IMR-90 (cell line): Measurements from ENCODE around the gene TTC19. TPM values are rescaled to one million over a fixed set of nuclear protein-coding genes. Genes with fewer than 3 reads are reported as not detected.

ENCODE experiments used
- ATAC-seq: fragments of 200-7000 bp; cut with Tn5 transposase; 2 replicates; pipeline ENCODE4 v1.9.1; 2020; ENCODE audit warnings: low read depth, mild to moderate bottlenecking, moderate library complexity
- BruUV-seq: library from RNA; stranded (reverse); fragments of 400-500 nt; replicated peaks from 2 replicates; lab custom pipeline; 2021; lab: Mats Ljungman, UMichigan
- CTCF ChIA-PET: fragments of 300-600 bp; formaldehyde crosslinking; extraction: SDS; loops from one replicate; lab custom pipeline; 2021; ENCODE audit warnings: antibody characterized with exemption; lab: Yijun Ruan, JAX
- POLR2A ChIA-PET: fragments of 300-600 bp; sonication (Branson Sonifier 250); formaldehyde crosslinking; loops from one replicate; lab custom pipeline; 2022; ENCODE audit warnings: antibody characterized with exemption; ENCODE audit not compliant: unreplicated experiment; lab: Charles Lee
- DNase-seq: peaks from one replicate; pipeline ENCODE4 v3.0.0; 2013
- H2AFZ ChIP-seq: replicated peaks from 2 replicates; pipeline ENCODE3; 2013; ENCODE audit warnings: low read length, mild to moderate bottlenecking; ENCODE audit not compliant: poor library complexity
- H2AK5ac ChIP-seq: 2 replicates; pipeline ENCODE4 v1.6.1; 2013; ENCODE audit warnings: low read depth, low read length, inconsistent platforms
- H2AK9ac ChIP-seq: replicated peaks from 2 replicates; pipeline ENCODE3; 2013; ENCODE audit warnings: mild to moderate bottlenecking, low read depth, low read length, moderate library complexity; ENCODE audit not compliant: poor library complexity
- H2BK120ac ChIP-seq: 2 replicates; pipeline ENCODE4 v1.6.1; 2013; ENCODE audit warnings: low read depth, low read length, inconsistent platforms
- H2BK15ac ChIP-seq: 3 replicates; pipeline ENCODE4 v1.6.1; 2013; ENCODE audit warnings: low read depth, low read length, inconsistent platforms
- H2BK20ac ChIP-seq: 2 replicates; pipeline ENCODE4 v1.6.1; 2013; ENCODE audit warnings: low read depth, mild to moderate bottlenecking, inconsistent platforms, low read length, moderate library complexity
- H2BK5ac ChIP-seq: 2 replicates; pipeline ENCODE4 v1.6.1; 2013; ENCODE audit warnings: mild to moderate bottlenecking, low read depth, low read length, inconsistent platforms; ENCODE audit not compliant: poor library complexity, severe bottlenecking
- H3K14ac ChIP-seq: replicated peaks from 2 replicates; pipeline ENCODE4 v1.6.1; 2013; ENCODE audit warnings: low read depth, low read length, inconsistent platforms
- H3K18ac ChIP-seq: 2 replicates; pipeline ENCODE4 v1.6.1; 2013; ENCODE audit warnings: low read depth, low read length, control low read depth
- H3K23ac ChIP-seq: 2 replicates; pipeline ENCODE4 v1.6.1; 2013; ENCODE audit warnings: low read depth, low read length, inconsistent platforms
- H3K27ac ChIP-seq: 2 replicates; pipeline ENCODE4 v1.5.1; 2013; ENCODE audit warnings: mild to moderate bottlenecking, control low read depth, low read length; ENCODE audit not compliant: insufficient read depth
- H3K27me3 ChIP-seq: 2 replicates; pipeline ENCODE4 v1.6.1; 2013; ENCODE audit warnings: low read length; ENCODE audit not compliant: control insufficient read depth, insufficient read depth
- H3K36me3 ChIP-seq: 2 replicates; pipeline ENCODE4 v1.6.1; 2013; ENCODE audit warnings: low read length, mixed read lengths; ENCODE audit not compliant: control insufficient read depth, insufficient read depth
- H3K4ac ChIP-seq: 2 replicates; pipeline ENCODE4 v1.6.1; 2013; ENCODE audit warnings: low read depth, low read length, inconsistent platforms
- H3K4me1 ChIP-seq: 2 replicates; pipeline ENCODE4 v1.6.1; 2013; ENCODE audit warnings: low read length, mixed read lengths; ENCODE audit not compliant: control insufficient read depth, insufficient read depth
- H3K4me2 ChIP-seq: 2 replicates; pipeline ENCODE4 v1.6.1; 2013; ENCODE audit warnings: low read depth, mild to moderate bottlenecking, control low read depth, low read length, moderate library complexity
- H3K4me3 ChIP-seq: 2 replicates; pipeline ENCODE4 v1.5.1; 2013; ENCODE audit warnings: low read depth, mild to moderate bottlenecking, control low read depth, low read length, moderate library complexity; ENCODE audit not compliant: insufficient read depth
- H3K56ac ChIP-seq: 2 replicates; pipeline ENCODE4 v1.6.1; 2013; ENCODE audit warnings: low read length, inconsistent platforms; ENCODE audit not compliant: insufficient read depth; ENCODE audit errors: extremely low read depth
- H3K79me1 ChIP-seq, 2 experiments: 2 replicates each; pipeline ENCODE4 v1.6.1; 2013; ENCODE audit warnings: low read length in 2 of 2, inconsistent platforms in 1 of 2, low read depth in 1 of 2
- H3K9ac ChIP-seq: 2 replicates; pipeline ENCODE4 v1.6.1; 2013; ENCODE audit warnings: low read depth, low read length, control low read depth
- H3K9me1 ChIP-seq: 2 replicates; pipeline ENCODE4 v1.6.1; 2013; ENCODE audit warnings: low read length, inconsistent platforms; ENCODE audit not compliant: insufficient read depth
- H3K9me3 ChIP-seq: 2 replicates; pipeline ENCODE4 v1.6.1; 2013; ENCODE audit warnings: low read length; ENCODE audit not compliant: control insufficient read depth, insufficient read depth
- H4K20me1 ChIP-seq: 2 replicates; pipeline ENCODE4 v1.6.1; 2013; ENCODE audit warnings: low read length, inconsistent platforms; ENCODE audit not compliant: insufficient read depth
- H4K5ac ChIP-seq: 2 replicates; pipeline ENCODE4 v1.6.1; 2013; ENCODE audit warnings: mild to moderate bottlenecking, low read depth, low read length, control low read depth
- H4K8ac ChIP-seq, 2 experiments: 2 replicates each; pipeline ENCODE4 v1.6.1; 2013; ENCODE audit warnings: low read depth in 2 of 2, low read length in 2 of 2, control low read depth in 1 of 2, inconsistent platforms in 1 of 2
- H4K91ac ChIP-seq: 2 replicates; pipeline ENCODE4 v1.6.1; 2013; ENCODE audit warnings: low read depth, low read length, inconsistent platforms; ENCODE audit not compliant: insufficient read depth
- BHLHE40 ChIP-seq: fragments of 150-350 bp; IDR thresholded peaks from 2 replicates; pipeline ENCODE4 v1.6.1; 2016; ENCODE audit warnings: mild to moderate bottlenecking, low read depth, low read length
- CEBPB ChIP-seq: IDR thresholded peaks from 2 replicates; pipeline ENCODE4 v1.6.1; 2012; ENCODE audit warnings: low read depth, low read length, improper control_type of control experiment
- CHD1 ChIP-seq: IDR thresholded peaks from 2 replicates; pipeline ENCODE4 v1.6.1; 2012; ENCODE audit warnings: low read depth, low read length, improper control_type of control experiment
- FOS ChIP-seq: fragments of 150-350 bp; IDR thresholded peaks from 2 replicates; pipeline ENCODE4 v1.6.1; 2016; ENCODE audit warnings: low read depth, low read length
- MAZ ChIP-seq: IDR thresholded peaks from 2 replicates; pipeline ENCODE4 v1.6.1; 2012; ENCODE audit warnings: low read depth, mild to moderate bottlenecking, low read length, improper control_type of control experiment, moderate library complexity, borderline replicate concordance
- MXI1 ChIP-seq: IDR thresholded peaks from 2 replicates; pipeline ENCODE4 v1.6.1; 2012; ENCODE audit warnings: low read depth, mild to moderate bottlenecking, low read length, moderate library complexity, borderline replicate concordance
- NFE2L2 ChIP-seq: fragments of 150-350 bp; IDR thresholded peaks from 2 replicates; pipeline ENCODE4 v1.6.1; 2016; ENCODE audit warnings: low read depth, mild to moderate bottlenecking, low read length
- POLR2A ChIP-seq: IDR thresholded peaks from 2 replicates; pipeline ENCODE4 v1.6.1; 2012; ENCODE audit warnings: mild to moderate bottlenecking, low read depth, low read length
- RAD21 ChIP-seq: IDR thresholded peaks from 2 replicates; pipeline ENCODE4 v1.6.1; 2012; ENCODE audit warnings: low read length, improper control_type of control experiment
- RCOR1 ChIP-seq: IDR thresholded peaks from 2 replicates; pipeline ENCODE4 v1.6.1; 2012; ENCODE audit warnings: mild to moderate bottlenecking, low read length, improper control_type of control experiment; ENCODE audit not compliant: insufficient replicate concordance
- SMC3 ChIP-seq: fragments of 150-350 bp; IDR thresholded peaks from 2 replicates; pipeline ENCODE4 v1.6.1; 2016; ENCODE audit warnings: low read depth, mild to moderate bottlenecking, antibody characterized with exemption, low read length, moderate library complexity
- WGBS, 2 experiments: methylation state at CpG; one replicate each; pipeline versions ENCODE4 v1.1.5 to v1.1.7; 2013; ENCODE audit warnings: missing lambda C conversion rate in 2 of 2; ENCODE audit not compliant: insufficient read length in 1 of 2; ENCODE audit errors: extremely low coverage in 2 of 2; 5-methylcytosine and 5-hydroxymethylcytosine counted together
- dilution Hi-C: fragments of 300-500 bp; cut with HindIII; formaldehyde crosslinking; loops from one replicate; pipeline ENCODE4 v1.14.3; 2018; ENCODE audit warnings: low sequenced_read_pairs; ENCODE audit not compliant: unreplicated experiment
- in situ Hi-C: fragments of 300-500 bp; cut with MboI; formaldehyde crosslinking; loops from 3 replicates; pipeline ENCODE4 v1.14.3; 2019; ENCODE audit warnings: low sequenced_read_pairs, inconsistent platforms, mixed read lengths
- intact Hi-C: fragments of 100-400 bp; cut with micrococcal nuclease; formaldehyde crosslinking; loops from 2 replicates; pipeline ENCODE4 v1.10.0; 2022
- polyA plus RNA-seq, 3 experiments: library from polyadenylated mRNA; depleted of rRNA; stranded (reverse); fragments of >200 nt; gene quantifications; 2 replicates each; pipeline ENCODE4 v1.2.3, GENCODE V29; 2012; ENCODE audit warnings: low replicate concordance in 1 of 3
- total RNA-seq: library from RNA; depleted of rRNA; stranded (reverse); fragments of >200 nt; gene quantifications from 2 replicates; pipeline ENCODE4 v1.2.3, GENCODE V29; 2012
- TF ChIP-seq, protein P1 (sequence below): conservative IDR thresholded peaks from 2 replicates; pipeline ENCODE4 v1.5.1; 2012; ENCODE audit warnings: mild to moderate bottlenecking, low read depth, low read length, improper control_type of control experiment
- TF ChIP-seq, protein P2 (sequence below): fragments of 150-350 bp; IDR thresholded peaks from 2 replicates; pipeline ENCODE4 v1.6.1; 2017; ENCODE audit warnings: mild to moderate bottlenecking, antibody characterized with exemption, low read length, low read depth
- TF ChIP-seq, protein P3 (sequence below): fragments of 150-350 bp; IDR thresholded peaks from 2 replicates; pipeline ENCODE4 v1.6.1; 2016; ENCODE audit warnings: low read depth, mild to moderate bottlenecking, low read length, moderate library complexity, borderline replicate concordance

TTC19 gene
- total and polyA plus RNA-seq, 2 of the 4 experiments (the other 2 are of a cell fraction), result 8.3 to 12.9 TPM

DNA sequence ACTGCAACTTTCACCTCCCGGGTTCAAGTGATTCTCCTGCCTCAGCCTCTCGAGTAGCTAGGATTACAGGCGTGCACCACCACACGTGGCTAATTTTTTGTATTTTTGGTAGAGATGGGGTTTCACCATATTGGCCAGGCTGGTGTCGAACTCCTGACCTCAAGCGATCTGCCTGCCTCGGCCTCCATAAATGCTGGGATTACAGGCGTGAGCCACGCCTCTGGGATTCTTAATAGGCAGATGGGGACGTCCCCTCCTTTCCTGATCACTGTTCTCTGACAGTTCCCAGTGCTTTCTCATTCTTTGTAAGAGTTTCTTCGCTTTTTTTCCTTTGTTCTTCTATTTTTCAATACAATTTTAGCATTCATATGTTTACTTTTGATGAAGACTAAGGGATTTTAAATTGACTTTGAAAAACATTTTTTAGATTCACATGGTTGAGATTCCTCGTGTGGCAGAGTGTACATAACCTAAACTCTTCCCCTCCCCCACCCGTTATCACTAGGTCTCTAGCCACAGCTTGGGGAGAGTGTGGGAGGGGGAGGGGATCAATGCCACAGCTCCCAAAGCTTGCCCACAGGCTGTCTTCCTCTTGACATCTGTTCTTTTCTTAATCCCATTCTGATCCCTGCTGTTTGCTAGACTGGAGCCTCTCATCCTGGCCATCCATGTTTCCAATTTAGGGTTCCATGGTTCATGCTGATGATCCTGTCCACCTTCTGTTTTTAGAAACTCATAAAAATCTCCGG lies 43.7 kb upstream of the TTC19 start:
- peak overlapping the region; percentile 42; the same call in 1 of the 2 replicates for H3K18ac ChIP-seq
- CTCF ChIA-PET, result no interaction called here
- no peak overlapping the region for H3K56ac ChIP-seq
- ATAC-seq (no peak), DNase-seq (no peak)
- H3K27ac ChIP-seq, result no peak overlapping the region
- POLR2A ChIA-PET, result interaction anchor here (0.7 kb wide), 1 partner anchor 9 kb away, joined by 3 read pairs; no protein-coding TSS in a partner anchor
- no peaks in the 10 kb centered on the region for H3K9me3 ChIP-seq
- no peak overlapping the region for H2AFZ ChIP-seq
- in situ Hi-C loops (loop anchor here (25.0 kb wide), 1 partner anchor 694 kb away; the partner anchor contains the start of gene PMP22), intact Hi-C loops (no loop called here), dilution Hi-C loops (no loop called here)
- peak overlapping the region; percentile 8; the same call in 1 of the 2 replicates for H2BK120ac ChIP-seq
- no peak overlapping the region; the same call in 1 of the 2 replicates for H2BK20ac ChIP-seq
- H3K4me2 ChIP-seq, result peak overlapping the region; percentile 52; the same call in 1 of the 2 replicates
- no peak overlapping the region for H2BK5ac ChIP-seq
- H2AK9ac ChIP-seq, result no peak overlapping the region
- no peak overlapping the region for H3K14ac ChIP-seq
- H2BK15ac ChIP-seq, result no peak overlapping the region
- BruUV-seq, result no TSS peak
- peaks cover 14% of the 10 kb centered on the region for H3K9me1 ChIP-seq
- no peaks in the 10 kb centered on the region for H3K27me3 ChIP-seq
- H3K4me3 ChIP-seq, result no peak overlapping the region
- H3K9ac ChIP-seq, result no peak overlapping the region
- H3K4ac ChIP-seq, result peak overlapping the region; percentile 11; the same call in 1 of the 2 replicates
- peaks cover 7% of the 10 kb centered on the region for H4K20me1 ChIP-seq
- WGBS, 2 experiments, result 90% methylated on average over 2 of the region's 14 CpGs; no CpG with 5 or more reads in 1 of the 2 experiments
- peaks cover 9 to 30% of the 10 kb centered on the region in 2 experiments; a peak in 3 of 4 replicates for H3K79me1 ChIP-seq
- H3K23ac ChIP-seq, result no peak overlapping the region
- H4K91ac ChIP-seq, result no peak overlapping the region
- no peak overlapping the region; a peak in 1 of 4 replicates for H4K8ac ChIP-seq
- peak overlapping the region; percentile 70 for H2AK5ac ChIP-seq
- peaks cover 20% of the 10 kb centered on the region for H3K4me1 ChIP-seq
- no peak overlapping the region for H4K5ac ChIP-seq
- no peaks in the 10 kb centered on the region for H3K36me3 ChIP-seq
- TF ChIP-seq CEBPB (no peak), SMC3 (no peak), MXI1 (no peak), NFE2L2 (no peak), RCOR1 (no peak), RAD21 (no peak), CHD1 (no peak), POLR2A (no peak), FOS (no peak), MAZ (no peak), BHLHE40 (no peak)
- TF ChIP-seq, protein P1, sequence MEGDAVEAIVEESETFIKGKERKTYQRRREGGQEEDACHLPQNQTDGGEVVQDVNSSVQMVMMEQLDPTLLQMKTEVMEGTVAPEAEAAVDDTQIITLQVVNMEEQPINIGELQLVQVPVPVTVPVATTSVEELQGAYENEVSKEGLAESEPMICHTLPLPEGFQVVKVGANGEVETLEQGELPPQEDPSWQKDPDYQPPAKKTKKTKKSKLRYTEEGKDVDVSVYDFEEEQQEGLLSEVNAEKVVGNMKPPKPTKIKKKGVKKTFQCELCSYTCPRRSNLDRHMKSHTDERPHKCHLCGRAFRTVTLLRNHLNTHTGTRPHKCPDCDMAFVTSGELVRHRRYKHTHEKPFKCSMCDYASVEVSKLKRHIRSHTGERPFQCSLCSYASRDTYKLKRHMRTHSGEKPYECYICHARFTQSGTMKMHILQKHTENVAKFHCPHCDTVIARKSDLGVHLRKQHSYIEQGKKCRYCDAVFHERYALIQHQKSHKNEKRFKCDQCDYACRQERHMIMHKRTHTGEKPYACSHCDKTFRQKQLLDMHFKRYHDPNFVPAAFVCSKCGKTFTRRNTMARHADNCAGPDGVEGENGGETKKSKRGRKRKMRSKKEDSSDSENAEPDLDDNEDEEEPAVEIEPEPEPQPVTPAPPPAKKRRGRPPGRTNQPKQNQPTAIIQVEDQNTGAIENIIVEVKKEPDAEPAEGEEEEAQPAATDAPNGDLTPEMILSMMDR, result no peak
- TF ChIP-seq, protein P2, sequence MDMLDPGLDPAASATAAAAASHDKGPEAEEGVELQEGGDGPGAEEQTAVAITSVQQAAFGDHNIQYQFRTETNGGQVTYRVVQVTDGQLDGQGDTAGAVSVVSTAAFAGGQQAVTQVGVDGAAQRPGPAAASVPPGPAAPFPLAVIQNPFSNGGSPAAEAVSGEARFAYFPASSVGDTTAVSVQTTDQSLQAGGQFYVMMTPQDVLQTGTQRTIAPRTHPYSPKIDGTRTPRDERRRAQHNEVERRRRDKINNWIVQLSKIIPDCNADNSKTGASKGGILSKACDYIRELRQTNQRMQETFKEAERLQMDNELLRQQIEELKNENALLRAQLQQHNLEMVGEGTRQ, result no peak
- TF ChIP-seq, protein P3, sequence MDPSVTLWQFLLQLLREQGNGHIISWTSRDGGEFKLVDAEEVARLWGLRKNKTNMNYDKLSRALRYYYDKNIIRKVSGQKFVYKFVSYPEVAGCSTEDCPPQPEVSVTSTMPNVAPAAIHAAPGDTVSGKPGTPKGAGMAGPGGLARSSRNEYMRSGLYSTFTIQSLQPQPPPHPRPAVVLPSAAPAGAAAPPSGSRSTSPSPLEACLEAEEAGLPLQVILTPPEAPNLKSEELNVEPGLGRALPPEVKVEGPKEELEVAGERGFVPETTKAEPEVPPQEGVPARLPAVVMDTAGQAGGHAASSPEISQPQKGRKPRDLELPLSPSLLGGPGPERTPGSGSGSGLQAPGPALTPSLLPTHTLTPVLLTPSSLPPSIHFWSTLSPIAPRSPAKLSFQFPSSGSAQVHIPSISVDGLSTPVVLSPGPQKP, result no peak
